K562 (cell line): ENCODE measurements around the gene CMTM8. TPM values are rescaled to one million over a fixed set of nuclear protein-coding genes. Genes with fewer than 3 reads are reported as not detected.
A peak's percentile ranks its signal among the peaks of the same experiment; 100 is the strongest.

Source experiments
- ATAC-seq: fragments of 200-7000 bp; cut with Tn5 transposase; 3 replicates; pipeline ENCODE4 v1.9.1; 2020; ENCODE audit warnings: moderate library complexity
- BruUV-seq: library from RNA; stranded (reverse); fragments of 400-500 nt; replicated peaks from 2 replicates; lab custom pipeline; 2021; lab: Mats Ljungman, UMichigan
- CTCF ChIA-PET: fragments of 300-600 bp; formaldehyde crosslinking; extraction: SDS; loops from one replicate; lab custom pipeline; 2021; ENCODE audit warnings: low intra/inter-chr PET ratio; lab: Yijun Ruan, JAX
- POLR2A ChIA-PET: fragments of 300-600, 350-650 bp; sonication (Branson Sonifier 250); formaldehyde crosslinking; extraction: SDS; loops from one replicate; lab custom pipeline; 2021; ENCODE audit warnings: antibody characterized with exemption, inconsistent platforms; lab: Yijun Ruan, JAX
- DNase-seq, 4 experiments: peaks; one replicate each; pipeline versions ENCODE4 v3.0.0 to v3.0.0-alpha.2; 2011 to 2018; ENCODE audit warnings: low spot score in 3 of 4, mixed read lengths in 3 of 4; ENCODE audit errors: extremely low read depth in 1 of 4
- FAIRE-seq: peaks from 2 replicates; lab custom pipeline; 2011; peaks lifted over from hg19 to GRCh38; lab: Jason Lieb, UNC
- H2AFZ ChIP-seq: 2 replicates; pipeline ENCODE4 v1.6.0; 2011; ENCODE audit warnings: low read depth, low read length, control low read depth, inconsistent platforms
- H3K27ac ChIP-seq: fragments of 200-600 bp; 3 replicates; pipeline ENCODE4 v1.8.0; 2011; ENCODE audit warnings: low read depth, mild to moderate bottlenecking, control low read depth, inconsistent platforms, low read length, moderate library complexity, mixed read lengths; ENCODE audit errors: extremely low read depth
- H3K27me3 ChIP-seq, 2 experiments: fragments of 300-600 bp in 1 of 2; 2 replicates in 1 of 2; 3 replicates in 1 of 2; pipeline versions ENCODE4 v1.6.0 to v1.8.0; 2011; ENCODE audit warnings: inconsistent platforms in 2 of 2, low read length in 2 of 2, mild to moderate bottlenecking in 1 of 2, mixed read lengths in 1 of 2, moderate library complexity in 1 of 2; ENCODE audit not compliant: control insufficient read depth in 2 of 2, insufficient read depth in 2 of 2
- H3K36me3 ChIP-seq: fragments of 300-600 bp; 3 replicates; pipeline ENCODE4 v1.8.0; 2011; ENCODE audit warnings: mild to moderate bottlenecking, low read length, inconsistent platforms; ENCODE audit not compliant: control insufficient read depth, insufficient read depth
- H3K4me1 ChIP-seq, 2 experiments: fragments of 200-600 bp in 1 of 2; replicated peaks in 1 of 2; 2 replicates in 1 of 2; 3 replicates in 1 of 2; pipeline versions ENCODE4 v1.5.1 to v1.8.0; 2011; ENCODE audit warnings: inconsistent platforms in 2 of 2, low read length in 2 of 2, mild to moderate bottlenecking in 1 of 2, mixed read lengths in 1 of 2, moderate library complexity in 1 of 2; ENCODE audit not compliant: control insufficient read depth in 2 of 2, insufficient read depth in 2 of 2
- H3K4me2 ChIP-seq: 2 replicates; pipeline ENCODE4 v1.6.1; 2011; ENCODE audit warnings: low read length, control low read depth, inconsistent platforms, mixed read lengths; ENCODE audit not compliant: insufficient read depth
- H3K4me3 ChIP-seq: fragments of 200-600 bp; sonication (generic), shearing (Covaris generic); 2 replicates; pipeline ENCODE4 v1.5.1; 2016; ENCODE audit warnings: control low read depth, inconsistent platforms
- H3K79me2 ChIP-seq: fragments of 200-600 bp; 3 replicates; pipeline ENCODE4 v1.8.0; 2011; ENCODE audit warnings: low read length, inconsistent platforms; ENCODE audit not compliant: control insufficient read depth, insufficient read depth
- H3K9ac ChIP-seq, 2 experiments: 2 replicates each; pipeline versions ENCODE4 v1.6.0 to v1.6.1; 2011; ENCODE audit warnings: low read depth in 2 of 2, low read length in 2 of 2, control low read depth in 1 of 2, inconsistent platforms in 1 of 2, mild to moderate bottlenecking in 1 of 2, mixed read lengths in 1 of 2; ENCODE audit not compliant: insufficient read depth in 1 of 2
- H3K9me1 ChIP-seq: one replicate; pipeline ENCODE4 v1.6.0; 2011; ENCODE audit warnings: inconsistent platforms, mild to moderate bottlenecking, low read length, moderate library complexity; ENCODE audit not compliant: control insufficient read depth, insufficient read depth
- H3K9me3 ChIP-seq: replicated peaks from 2 replicates; pipeline ENCODE4 v1.5.1; 2011; ENCODE audit warnings: low read depth, low read length, inconsistent platforms; ENCODE audit not compliant: control insufficient read depth, insufficient read depth
- H4K20me1 ChIP-seq: replicated peaks from 2 replicates; pipeline ENCODE4 v1.6.1; 2011; ENCODE audit warnings: low read length, inconsistent platforms, mixed read lengths; ENCODE audit not compliant: control insufficient read depth, insufficient read depth
- ARID1B ChIP-seq: fragments of 450-650 bp; IDR thresholded peaks from 2 replicates; pipeline ENCODE4 v1.6.1; 2016; ENCODE audit warnings: antibody characterized with exemption, mild to moderate bottlenecking, inconsistent platforms
- CBFA2T2 ChIP-seq: fragments of 450-650 bp; conservative IDR thresholded peaks from 2 replicates; pipeline ENCODE4 v1.6.1; 2017; ENCODE audit warnings: mild to moderate bottlenecking
- CBFA2T3 ChIP-seq: fragments of 450-650 bp; IDR thresholded peaks from 2 replicates; pipeline ENCODE4 v1.6.1; 2017
- CTBP1 ChIP-seq: fragments of 450-650 bp; IDR thresholded peaks from 2 replicates; pipeline ENCODE4 v1.6.1; 2016; ENCODE audit warnings: borderline replicate concordance
- E2F6 ChIP-seq, 2 experiments: IDR thresholded peaks; 2 replicates each; pipeline ENCODE4 v1.6.1; 2011; ENCODE audit warnings: borderline replicate concordance in 1 of 2, control low read depth in 1 of 2, low read depth in 1 of 2, low read length in 1 of 2, mild to moderate bottlenecking in 1 of 2, mixed read lengths in 1 of 2, moderate library complexity in 1 of 2; ENCODE audit not compliant: insufficient read depth in 1 of 2, insufficient read length in 1 of 2, poor library complexity in 1 of 2, severe bottlenecking in 1 of 2; ENCODE audit errors: extremely low read depth in 1 of 2
- HDAC1 ChIP-seq, 2 experiments: fragments of 450-650 bp; IDR thresholded peaks; 2 replicates each; pipeline ENCODE4 v1.6.1; 2016 to 2017; ENCODE audit warnings: inconsistent platforms in 1 of 2, mild to moderate bottlenecking in 1 of 2, moderate library complexity in 1 of 2
- NFIC ChIP-seq: fragments of 450-650 bp; IDR thresholded peaks from 2 replicates; pipeline ENCODE4 v1.6.1; 2017; ENCODE audit warnings: mild to moderate bottlenecking, inconsistent platforms
- STAT5A ChIP-seq: IDR thresholded peaks from 2 replicates; pipeline ENCODE4 v1.6.1; 2012; ENCODE audit warnings: low read length, inconsistent platforms, borderline replicate concordance
- TAF9B ChIP-seq: fragments of 450-650 bp; IDR thresholded peaks from 2 replicates; pipeline ENCODE4 v1.6.1; 2018; ENCODE audit warnings: mild to moderate bottlenecking; ENCODE audit not compliant: partially characterized antibody
- TAL1 ChIP-seq: fragments of 450-650 bp; IDR thresholded peaks from 2 replicates; pipeline ENCODE4 v1.6.1; 2016; ENCODE audit warnings: mild to moderate bottlenecking
- TCF3 ChIP-seq: sonication (generic); formaldehyde crosslinking; IDR thresholded peaks from 2 replicates; pipeline ENCODE4 v1.4.0; 2020; ENCODE audit warnings: mild to moderate bottlenecking, missing genetic modification reagents
- TRIM24 ChIP-seq, 2 experiments: fragments of 450-650 bp; IDR thresholded peaks; 2 replicates each; pipeline ENCODE4 v1.6.1; 2016
- YY1 ChIP-seq, 3 experiments: IDR thresholded peaks; 2 replicates each; pipeline ENCODE4 v1.6.1; 2011; ENCODE audit warnings: low read length in 2 of 3, mild to moderate bottlenecking in 2 of 3, moderate library complexity in 2 of 3, borderline replicate concordance in 1 of 3, control low read depth in 1 of 3, low read depth in 1 of 3; ENCODE audit not compliant: insufficient read depth in 3 of 3, insufficient replicate concordance in 2 of 3, control insufficient read depth in 1 of 3, insufficient read length in 1 of 3; ENCODE audit errors: extremely low read depth in 1 of 3
- ZNF274 ChIP-seq: IDR thresholded peaks from 2 replicates; pipeline ENCODE4 v1.6.1; 2011; ENCODE audit warnings: low read depth, mild to moderate bottlenecking, low read length, moderate library complexity, borderline replicate concordance
- ZNF444 ChIP-seq: fragments of 250-450 bp; sonication (Bioruptor Pico); IDR thresholded peaks from 2 replicates; pipeline ENCODE4 v1.4.0; 2020; ENCODE audit warnings: mild to moderate bottlenecking, moderate library complexity
- WGBS: fragments of 100-300 bp; shearing (Covaris generic); methylation state at CpG from one replicate; pipeline ENCODE4 v1.1.6; 2016; ENCODE audit warnings: low coverage, mixed read lengths; ENCODE audit not compliant: insufficient coverage; ENCODE audit errors: missing lambda C conversion rate; 5-methylcytosine and 5-hydroxymethylcytosine counted together
- in situ Hi-C: fragments of 300-500 bp; cut with MboI; formaldehyde crosslinking; loops from 4 replicates; pipeline ENCODE4 v1.15.0; 2018; ENCODE audit warnings: inconsistent platforms, mixed read lengths
- intact Hi-C: fragments of 100-400 bp; cut with micrococcal nuclease; formaldehyde crosslinking; loops from 2 replicates; pipeline ENCODE4 v1.14.2; 2022
- polyA plus RNA-seq, 8 experiments: library from polyadenylated mRNA; depleted of rRNA in 4 of 8; stranded (reverse) in 5 of 8; unstranded in 3 of 8; fragments of >200 nt; fragmentation: Nextera tagmentation in 2 of 8; fragmentation: Illumina TruSeq in 1 of 8; extraction: Ambion mirVana in 2 of 8; extraction: Trizol in 1 of 8; gene quantifications; 2 replicates each; pipeline versions ENCODE4 v1.2.1 to v1.2.3, GENCODE V29; 2011 to 2014; ENCODE audit warnings: inconsistent platforms in 1 of 8, missing spikeins in 1 of 8
- total RNA-seq, 7 experiments: library from RNA; depleted of rRNA in 6 of 7; stranded (reverse); fragments of >200 nt in 6 of 7; fragmentation: Illumina TruSeq in 2 of 7; extraction: Trizol in 2 of 7; gene quantifications; 2 replicates each; pipeline versions ENCODE4 v1.2.1 to v1.2.3, GENCODE V29; 2011 to 2021; ENCODE audit warnings: low replicate concordance in 1 of 7
- TF ChIP-seq, protein P1 (sequence below): sonication (generic); formaldehyde crosslinking; IDR thresholded peaks from 2 replicates; pipeline ENCODE4 v1.8.0; 2022; ENCODE audit warnings: missing genetic modification reagents, mild to moderate bottlenecking, moderate library complexity, borderline replicate concordance
- TF ChIP-seq, protein P2 (sequence below): sonication (generic); formaldehyde crosslinking; IDR thresholded peaks from 2 replicates; pipeline ENCODE4 v1.8.1; 2023; ENCODE audit warnings: mild to moderate bottlenecking, missing genetic modification reagents

CMTM8 gene
- total and polyA plus RNA-seq, 9 of the 15 experiments (the other 6 are each of a cell fraction or from before 2014, with no cell fraction given) = not detected

DNA sequence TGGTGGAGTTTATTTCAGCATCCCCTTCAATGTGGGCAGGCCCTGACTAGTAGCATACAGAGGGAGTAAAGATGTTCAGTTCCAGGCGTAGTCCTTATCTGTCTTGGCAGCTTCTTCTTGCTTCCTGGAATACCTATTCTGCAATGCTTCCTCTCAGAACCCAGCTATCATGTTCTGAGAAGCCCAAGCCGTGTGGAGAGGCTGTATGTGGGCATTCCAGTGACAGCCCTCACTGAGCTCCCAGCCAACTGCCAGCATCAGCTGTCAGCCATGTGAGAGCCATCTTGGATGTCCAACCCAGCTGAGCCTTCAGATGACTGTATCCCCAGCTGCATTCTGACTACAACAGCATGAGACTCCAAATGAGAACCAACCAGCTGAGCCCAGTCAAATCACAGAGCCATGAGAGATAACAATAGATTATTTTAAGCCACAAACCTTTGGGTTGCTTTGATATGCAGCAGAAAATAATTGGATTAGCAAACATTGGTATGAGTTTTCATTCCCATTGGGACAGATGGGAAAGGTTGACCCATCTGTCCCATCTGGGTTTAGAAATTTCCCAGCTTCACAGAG, 144.7 kb downstream of the CMTM8 start:
- no peaks in the 10 kb centered on the region for H3K9me3 ChIP-seq
- H3K79me2 ChIP-seq = no peaks in the 10 kb centered on the region
- H3K36me3 ChIP-seq = no peaks in the 10 kb centered on the region
- 0% methylated on average over 2 of the region's 2 CpGs for WGBS
- no TSS peak for BruUV-seq
- no peaks in the 10 kb centered on the region for H3K9me1 ChIP-seq
- H3K4me1 ChIP-seq = 0 out of 5 replicates have a peak, but pooled peaks cover 0 to 2% of the 10 kb centered on the region in 2 experiments
- peaks cover 14 to 30% of the 10 kb centered on the region in 2 experiments for H3K27me3 ChIP-seq
- H2AFZ ChIP-seq = no peak overlapping the region
- H4K20me1 ChIP-seq = no peaks in the 10 kb centered on the region
- POLR2A ChIA-PET = no interaction called here
- ATAC-seq (peak; percentile 44), DNase-seq (peak in 1 of 4 experiments; percentile 25), FAIRE-seq (no peak)
- no peak overlapping the region for H3K4me3 ChIP-seq
- CTCF ChIA-PET = no interaction called here
- H3K4me2 ChIP-seq = no peak overlapping the region
- no peak overlapping the region for H3K9ac ChIP-seq
- intact Hi-C loops = no loop called here
- in situ Hi-C loops = no loop called here
- no peak overlapping the region for H3K27ac ChIP-seq
- TF ChIP-seq CBFA2T2 (peak; percentile 44), TCF3 (CRISPR knock-in tag) (peak; percentile 46), NFIC (0 out of 2 replicates have a peak, but pooled peaks have one; percentile 7), TAF9B (peak; percentile 62), STAT5A (peak; percentile 38; the same call in 1 of the 2 replicates), CBFA2T3 (peak; percentile 55), ZNF444 (CRISPR knock-in tag) (no peak), TAL1 (peak; percentile 43; the same call in 1 of the 2 replicates), YY1 (IDR thresholded peaks at IDR 0.05; ENCODE audit: borderline replicate concordance in 1 of 3, control insufficient read depth in 1 of 3, extremely low read depth in 1 of 3, insufficient read depth in 3 of 3, insufficient read length in 1 of 3, insufficient replicate concordance in 2 of 3, low read depth in 1 of 3, low read length in 2 of 3) (peak in 1 of 3 experiments; percentile 42), CTBP1 (peak; percentile 69; the same call in 1 of the 2 replicates), ZNF274 (no peak), TRIM24 (IDR thresholded peaks at IDR 0.05) (0 out of 4 replicates have a peak, but pooled peaks of 1 of the 2 experiments have one; percentile 30), ARID1B (peak; percentile 61), E2F6 (IDR thresholded peaks at IDR 0.05; ENCODE audit: borderline replicate concordance in 1 of 2, extremely low read depth in 1 of 2, insufficient read depth in 1 of 2, insufficient read length in 1 of 2, low read depth in 1 of 2, low read length in 1 of 2, poor library complexity in 1 of 2, severe bottlenecking in 1 of 2) (no peak), HDAC1 (IDR thresholded peaks at IDR 0.05) (0 out of 4 replicates have a peak, but pooled peaks of 1 of the 2 experiments have one; percentile 14)
- TF ChIP-seq, protein P1, sequence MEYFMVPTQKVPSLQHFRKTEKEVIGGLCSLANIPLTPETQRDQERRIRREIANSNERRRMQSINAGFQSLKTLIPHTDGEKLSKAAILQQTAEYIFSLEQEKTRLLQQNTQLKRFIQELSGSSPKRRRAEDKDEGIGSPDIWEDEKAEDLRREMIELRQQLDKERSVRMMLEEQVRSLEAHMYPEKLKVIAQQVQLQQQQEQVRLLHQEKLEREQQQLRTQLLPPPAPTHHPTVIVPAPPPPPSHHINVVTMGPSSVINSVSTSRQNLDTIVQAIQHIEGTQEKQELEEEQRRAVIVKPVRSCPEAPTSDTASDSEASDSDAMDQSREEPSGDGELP = peak; percentile 50; the same call in 1 of the 2 replicates
- TF ChIP-seq, protein P2, sequence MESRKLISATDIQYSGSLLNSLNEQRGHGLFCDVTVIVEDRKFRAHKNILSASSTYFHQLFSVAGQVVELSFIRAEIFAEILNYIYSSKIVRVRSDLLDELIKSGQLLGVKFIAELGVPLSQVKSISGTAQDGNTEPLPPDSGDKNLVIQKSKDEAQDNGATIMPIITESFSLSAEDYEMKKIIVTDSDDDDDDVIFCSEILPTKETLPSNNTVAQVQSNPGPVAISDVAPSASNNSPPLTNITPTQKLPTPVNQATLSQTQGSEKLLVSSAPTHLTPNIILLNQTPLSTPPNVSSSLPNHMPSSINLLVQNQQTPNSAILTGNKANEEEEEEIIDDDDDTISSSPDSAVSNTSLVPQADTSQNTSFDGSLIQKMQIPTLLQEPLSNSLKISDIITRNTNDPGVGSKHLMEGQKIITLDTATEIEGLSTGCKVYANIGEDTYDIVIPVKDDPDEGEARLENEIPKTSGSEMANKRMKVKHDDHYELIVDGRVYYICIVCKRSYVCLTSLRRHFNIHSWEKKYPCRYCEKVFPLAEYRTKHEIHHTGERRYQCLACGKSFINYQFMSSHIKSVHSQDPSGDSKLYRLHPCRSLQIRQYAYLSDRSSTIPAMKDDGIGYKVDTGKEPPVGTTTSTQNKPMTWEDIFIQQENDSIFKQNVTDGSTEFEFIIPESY = no peak
